ENCODE data around the gene SIPA1.

The SIPA1 gene

GRCh38 chr11:65639623-65640482, 2.0 kb downstream of the SIPA1 start:
- TF ChIP-seq GATA3 (IDR thresholded peaks at IDR 0.05; ENCODE audit: low read depth, low read length), result no peak
- no peak for TF ChIP-seq GATA2 (IDR thresholded peaks at IDR 0.05; ENCODE audit: low read depth, low read length)

- TF ChIP-seq GATA2 (IDR thresholded peaks at IDR 0.05; ENCODE audit: low read depth, low read length), result no peak
- no peak for TF ChIP-seq GATA3 (IDR thresholded peaks at IDR 0.05; ENCODE audit: low read depth, low read length)
Measured at GRCh38 chr11:65640483-65641296, 2.8 kb downstream of the SIPA1 start.

- TF ChIP-seq GATA3 (IDR thresholded peaks at IDR 0.05; ENCODE audit: low read depth, low read length) (no peak), GATA2 (IDR thresholded peaks at IDR 0.05; ENCODE audit: low read depth, low read length) (no peak)
Measured at GRCh38 chr11:65641297-65642013, 3.6 kb downstream of the SIPA1 start.

GRCh38 chr11:65642014-65642671, 4.2 kb downstream of the SIPA1 start:
- TF ChIP-seq GATA2 (IDR thresholded peaks at IDR 0.05; ENCODE audit: low read depth, low read length) (no peak), GATA3 (IDR thresholded peaks at IDR 0.05; ENCODE audit: low read depth, low read length) (no peak)

GRCh38 chr11:65643971-65644370, 6.1 kb downstream of the SIPA1 start:
- TF ChIP-seq GATA3 (IDR thresholded peaks at IDR 0.05; ENCODE audit: low read depth, low read length), result no peak
- no peak for TF ChIP-seq GATA2 (IDR thresholded peaks at IDR 0.05; ENCODE audit: low read depth, low read length)

- no peak for TF ChIP-seq GATA2 (IDR thresholded peaks at IDR 0.05; ENCODE audit: low read depth, low read length)
Measured at GRCh38 chr11:65644837-65645236, 6.9 kb downstream of the SIPA1 start.

GRCh38 chr11:65645710-65646109, 7.8 kb downstream of the SIPA1 start:
- no peak for TF ChIP-seq GATA3 (IDR thresholded peaks at IDR 0.05; ENCODE audit: low read depth, low read length)
- TF ChIP-seq GATA2 (IDR thresholded peaks at IDR 0.05; ENCODE audit: low read depth, low read length), result no peak

GRCh38 chr11:65646288-65646957, 8.5 kb downstream of the SIPA1 start:
- no peak for TF ChIP-seq GATA3 (IDR thresholded peaks at IDR 0.05; ENCODE audit: low read depth, low read length)
- no peak for TF ChIP-seq GATA2 (IDR thresholded peaks at IDR 0.05; ENCODE audit: low read depth, low read length)

GRCh38 chr11:65646958-65647701, 9.2 kb downstream of the SIPA1 start:
- no peak for TF ChIP-seq GATA2 (IDR thresholded peaks at IDR 0.05; ENCODE audit: low read depth, low read length)
- no peak for TF ChIP-seq GATA3 (IDR thresholded peaks at IDR 0.05; ENCODE audit: low read depth, low read length)

- TF ChIP-seq GATA2 (IDR thresholded peaks at IDR 0.05; ENCODE audit: low read depth, low read length) (no peak), GATA3 (IDR thresholded peaks at IDR 0.05; ENCODE audit: low read depth, low read length) (no peak)
Measured at GRCh38 chr11:65648997-65649493, 11.1 kb downstream of the SIPA1 start.

GRCh38 chr11:65649656-65650546, 12.0 kb downstream of the SIPA1 start:
- TF ChIP-seq GATA3 (IDR thresholded peaks at IDR 0.05; ENCODE audit: low read depth, low read length) (no peak), GATA2 (IDR thresholded peaks at IDR 0.05; ENCODE audit: low read depth, low read length) (no peak)
